GM18498 (cell line): ENCODE data around the gene MUTYH.
"Not testable (repeated sequence)": the region's sequence is repeated elsewhere in the genome, so short reads cannot be mapped to it uniquely, and the experiment has no call there.

Experiments
- ATAC-seq: cut with Tn5 transposase; IDR thresholded peaks from one replicate; pipeline ENCODE4 v1.9.1; 2021; ENCODE audit warnings: mild to moderate bottlenecking, moderate library complexity; ENCODE audit not compliant: unreplicated experiment

MUTYH gene

DNA sequence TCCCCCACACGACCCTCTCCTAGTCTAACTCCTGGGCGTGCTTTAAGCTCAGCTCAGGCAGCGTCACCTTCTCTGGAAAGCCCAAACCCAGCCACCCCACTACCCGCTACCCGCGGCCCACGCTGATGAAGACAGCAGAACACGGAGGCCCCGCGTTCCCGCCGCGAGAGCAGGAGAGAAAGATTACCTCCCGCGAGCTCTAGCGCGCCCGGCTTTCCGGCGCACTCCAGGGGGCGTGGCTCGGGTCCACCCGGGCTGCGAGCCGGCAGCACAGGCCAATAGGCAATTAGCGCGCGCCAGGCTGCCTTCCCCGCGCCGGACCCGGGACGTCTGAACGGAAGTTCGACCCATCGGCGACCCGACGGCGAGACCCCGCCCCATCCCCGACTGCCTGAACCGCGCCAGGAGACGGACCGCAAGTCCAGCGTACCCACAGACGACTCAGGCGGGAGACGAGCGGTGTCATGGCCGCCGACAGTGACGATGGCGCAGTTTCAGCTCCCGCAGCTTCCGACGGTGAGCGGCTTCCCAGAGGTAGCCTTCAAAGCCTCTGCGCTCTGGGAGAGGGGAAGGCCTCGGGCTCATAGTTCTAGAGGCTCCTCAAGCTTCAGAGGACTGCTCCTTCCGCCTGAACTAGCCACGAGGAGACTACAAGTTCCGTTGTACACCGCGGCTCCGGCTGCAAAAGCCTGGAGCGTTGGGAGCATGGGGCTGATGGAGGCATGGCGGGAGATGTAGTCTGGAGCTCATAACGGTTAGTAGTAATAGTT is at the start of gene MUTYH, which contains the start of gene TOE1:
TSS of gene MUTYH (minus strand) at position 652 of the 770 bp plus-strand sequence. CDS start 5,935 bp downstream, outside the sequence.
TSS of gene TOE1 (plus strand) at position 382 of the 770 bp plus-strand sequence. CDS start at position 465, 83 bp downstream.
- peak; percentile 90 for ATAC-seq

DNA sequence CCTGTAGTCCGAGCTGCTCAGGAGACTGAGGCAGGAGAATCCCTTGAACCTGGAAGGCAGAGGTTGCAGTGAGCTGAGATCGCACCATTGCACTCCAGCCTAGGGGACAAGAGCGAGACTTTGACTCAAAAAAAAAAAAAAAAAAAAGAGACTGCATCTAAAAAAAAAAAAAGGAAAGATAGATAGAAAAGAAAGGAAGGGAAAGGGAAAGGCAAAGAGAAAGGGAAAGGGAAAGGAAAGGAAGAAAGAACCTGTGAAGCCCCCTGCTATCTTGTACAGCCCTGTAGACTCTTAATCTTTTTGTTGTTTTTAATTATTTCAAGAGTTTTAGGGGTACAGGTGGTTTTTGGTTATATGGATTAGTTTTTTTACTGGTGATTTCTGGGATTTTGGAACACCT is 46.0 kb upstream of the MUTYH start:
- no peak for ATAC-seq

DNA sequence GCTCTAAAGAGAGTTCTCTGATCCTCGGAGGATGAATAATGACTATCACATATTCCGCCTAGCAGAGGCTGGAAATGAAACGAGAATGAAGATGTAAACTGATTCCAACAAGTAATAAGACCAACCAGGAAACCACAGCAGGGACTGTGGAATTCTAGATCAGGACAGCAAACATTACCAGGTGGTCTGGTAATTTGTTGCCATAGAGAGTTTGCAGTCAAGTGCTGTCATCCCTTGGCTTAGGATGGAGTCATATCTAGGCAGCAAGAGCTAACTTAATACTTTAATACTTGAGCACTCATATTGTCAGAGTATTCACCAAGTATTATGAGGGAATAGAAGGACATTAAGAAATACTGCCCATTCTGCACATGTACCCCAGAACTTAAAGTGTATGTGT is 45.1 kb upstream of the MUTYH start:
- ATAC-seq: no peak

DNA sequence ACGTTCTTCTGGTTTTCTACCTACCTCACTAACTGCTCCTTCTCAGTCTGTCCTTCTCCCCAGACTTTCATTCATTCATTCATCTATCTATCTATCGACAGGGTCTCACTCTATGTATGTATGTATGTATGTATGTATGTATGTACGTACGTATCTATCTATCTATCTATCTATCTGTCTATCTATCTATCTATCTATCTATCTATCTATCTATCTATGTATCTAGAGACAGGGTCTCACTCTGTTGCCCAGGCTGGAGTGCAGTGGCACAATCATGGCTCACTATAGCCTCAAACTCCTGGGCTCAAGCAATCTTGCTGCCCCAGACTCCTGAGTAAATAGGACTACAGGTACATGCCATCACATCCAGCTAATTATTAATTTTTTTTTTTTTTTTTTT is 44.0 kb upstream of the MUTYH start:
- ATAC-seq: not testable (repeated sequence)

DNA sequence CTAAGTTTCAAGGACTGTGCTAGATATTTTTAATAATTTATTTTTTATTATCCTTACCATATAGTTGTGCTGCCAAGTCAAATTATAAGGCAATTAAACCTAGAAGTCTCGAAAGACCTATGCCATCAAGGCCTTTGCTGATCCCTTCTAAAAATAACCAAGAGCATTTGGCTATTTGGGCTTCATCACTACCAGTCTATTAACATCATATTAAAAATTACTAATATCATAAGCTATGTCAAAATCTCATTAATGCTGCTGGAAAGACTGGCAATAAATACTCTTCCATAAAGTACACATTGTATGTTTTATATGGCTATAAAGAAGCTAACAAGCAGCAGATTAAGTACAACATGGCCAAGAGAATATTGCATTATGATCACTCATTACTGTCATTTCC is 43.0 kb upstream of the MUTYH start:
- no peak for ATAC-seq

DNA sequence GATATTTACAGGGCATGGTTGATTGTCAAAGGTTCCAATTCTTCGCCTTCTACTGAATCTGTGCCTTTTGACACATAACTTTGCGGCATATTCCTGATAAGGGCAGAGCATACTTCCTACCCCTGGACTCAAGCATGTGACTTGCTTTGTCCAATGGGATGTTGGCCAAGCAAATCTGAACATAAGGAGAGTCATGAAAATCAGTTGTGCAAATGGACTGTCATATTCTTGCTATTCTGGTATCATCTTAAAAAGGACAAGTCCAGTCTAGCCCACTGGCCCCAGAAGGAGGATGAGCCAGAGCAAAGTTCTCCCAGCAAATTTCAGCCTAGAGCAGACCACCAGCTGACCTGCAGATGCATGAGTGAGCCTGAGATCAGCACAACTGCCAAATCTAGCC is 41.0 kb upstream of the MUTYH start:
- no peak for ATAC-seq

DNA sequence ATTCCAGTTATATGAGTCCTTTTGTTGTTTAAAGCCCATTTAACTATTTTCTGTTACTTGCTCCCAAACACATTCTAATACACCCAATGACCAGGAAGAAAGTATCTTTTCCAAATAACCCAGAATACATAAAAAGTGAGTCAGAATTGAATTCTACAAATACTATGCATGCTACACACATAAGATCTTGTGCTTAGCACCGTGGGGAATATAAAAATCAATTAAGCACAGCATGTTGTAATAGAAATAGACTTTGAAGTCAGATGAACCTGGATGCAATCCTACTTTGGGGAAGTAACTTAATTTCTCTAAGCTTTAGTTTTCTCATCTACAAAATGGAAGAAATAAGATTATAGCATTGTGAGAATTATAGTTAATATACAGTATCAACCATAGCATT is 40.5 kb upstream of the MUTYH start:
- ATAC-seq: no peak

DNA sequence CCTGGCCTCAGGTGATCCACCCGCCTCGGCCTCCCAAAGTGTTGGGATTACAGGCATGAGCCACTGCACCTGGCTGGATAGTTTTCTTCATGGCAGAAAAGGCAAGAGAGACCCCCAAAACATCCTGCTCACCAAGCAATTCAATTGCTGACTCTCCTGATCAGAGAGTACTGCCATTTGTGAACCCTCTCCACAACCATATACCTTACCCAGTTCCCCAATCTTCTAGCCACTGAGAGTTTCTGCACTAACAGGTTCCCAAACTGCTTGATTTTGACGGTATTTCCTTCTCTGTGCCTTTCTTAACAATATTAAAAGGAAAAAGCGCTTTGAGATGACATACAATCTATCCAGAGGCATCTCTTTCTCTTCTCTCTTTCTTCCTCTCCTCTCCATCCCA is 39.9 kb upstream of the MUTYH start:
- no peak for ATAC-seq

DNA sequence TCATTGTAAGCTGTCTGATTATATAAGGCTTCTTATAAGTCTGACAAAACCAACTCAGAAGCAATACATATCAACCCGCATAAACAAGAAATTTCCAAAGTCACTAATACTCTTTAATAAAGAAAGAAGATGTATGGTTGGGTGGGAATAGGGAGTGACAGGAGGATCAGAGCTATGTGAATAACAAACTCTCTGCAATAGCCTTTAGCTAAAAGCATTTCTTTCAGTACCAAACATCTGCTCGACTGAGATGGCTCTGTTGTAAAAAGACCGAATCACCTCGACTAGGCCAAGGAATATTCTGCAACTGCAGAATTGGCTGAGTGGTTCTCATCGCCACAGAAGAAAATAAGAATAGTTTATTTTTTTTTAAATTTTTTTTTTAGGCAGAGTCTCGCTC is 39.3 kb upstream of the MUTYH start:
- ATAC-seq: no peak

DNA sequence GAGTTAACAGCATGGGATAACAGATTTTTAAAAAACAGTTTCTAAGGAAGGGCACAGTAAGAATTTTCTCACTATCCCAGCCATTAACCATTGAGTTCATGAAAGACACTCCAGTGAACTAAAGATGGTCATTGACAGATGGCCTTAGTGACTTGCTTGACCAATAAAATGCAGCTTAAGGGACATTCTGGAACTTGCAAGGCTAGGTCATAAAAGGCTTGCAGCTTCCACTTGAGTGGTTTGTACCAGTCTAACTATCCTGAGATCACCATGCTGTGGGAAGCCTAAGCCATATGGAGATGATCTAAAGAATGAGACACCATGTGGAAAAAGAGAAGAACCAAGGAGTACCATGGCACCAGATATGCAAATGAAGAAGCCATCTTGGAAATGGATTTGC is 37.9 kb upstream of the MUTYH start:
- ATAC-seq: no peak

DNA sequence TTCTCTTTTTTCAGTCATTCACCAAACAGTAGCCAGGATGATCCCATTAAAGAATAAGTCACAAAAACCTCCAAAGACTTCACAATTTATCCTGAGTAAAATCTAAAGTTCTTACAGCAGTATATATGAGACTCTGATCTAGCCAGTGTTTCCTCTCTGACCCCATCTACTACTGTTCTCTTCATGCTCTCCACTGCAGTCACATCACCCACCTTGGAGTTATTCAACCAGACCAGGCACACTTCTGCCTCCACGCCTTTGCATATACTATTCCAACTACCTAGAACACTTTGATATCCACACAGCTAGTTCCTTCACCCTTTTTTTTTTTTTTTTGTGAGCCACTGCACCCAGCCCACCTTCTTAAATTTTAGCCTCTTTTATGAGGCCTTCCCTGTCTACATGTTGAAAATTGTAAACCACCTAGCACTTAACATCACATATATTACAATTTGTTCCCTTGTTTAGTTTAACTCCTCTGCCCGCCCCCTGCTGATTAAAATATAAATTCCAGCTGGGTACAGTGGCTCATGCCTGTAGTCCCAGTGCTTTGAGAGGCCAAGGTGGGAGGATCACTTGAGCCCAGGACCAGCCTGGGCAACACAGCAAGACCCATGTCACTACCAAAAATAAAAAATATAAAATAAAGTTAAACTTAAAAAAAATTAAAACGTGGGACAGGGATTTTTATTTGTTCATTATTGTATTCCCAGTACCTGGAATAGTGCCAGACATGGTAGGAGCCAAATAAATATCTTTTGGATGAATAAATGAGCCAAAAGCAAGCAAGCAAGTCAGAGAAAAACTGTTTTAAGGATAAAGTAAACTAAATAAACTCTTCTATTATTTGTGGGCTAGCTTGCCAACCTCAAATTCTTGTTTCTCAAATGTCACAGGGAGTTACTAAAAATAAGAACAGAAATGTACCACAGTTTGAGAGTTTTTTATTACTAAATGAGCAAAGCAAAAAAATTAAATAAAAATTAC is 35.2 kb upstream of the MUTYH start:
- ATAC-seq: no peak

DNA sequence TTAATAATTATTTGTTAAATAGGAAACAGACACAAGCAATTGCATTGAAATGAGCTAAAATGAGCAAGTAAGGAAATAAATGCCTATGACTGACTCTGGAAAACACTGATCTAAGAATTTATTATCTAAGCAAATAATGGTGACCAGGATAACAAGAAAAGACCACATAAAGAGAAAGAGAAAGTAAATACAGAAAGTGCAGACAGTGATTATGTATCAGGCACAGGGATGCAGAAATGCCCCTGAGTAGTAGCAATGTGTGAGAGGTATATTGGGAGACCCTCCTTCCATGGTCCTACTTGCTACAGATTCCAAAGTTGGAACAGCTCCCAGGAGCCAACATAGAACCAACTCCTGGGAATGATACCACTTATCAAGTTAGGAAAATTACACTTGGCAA is 33.3 kb upstream of the MUTYH start:
- ATAC-seq: no peak

DNA sequence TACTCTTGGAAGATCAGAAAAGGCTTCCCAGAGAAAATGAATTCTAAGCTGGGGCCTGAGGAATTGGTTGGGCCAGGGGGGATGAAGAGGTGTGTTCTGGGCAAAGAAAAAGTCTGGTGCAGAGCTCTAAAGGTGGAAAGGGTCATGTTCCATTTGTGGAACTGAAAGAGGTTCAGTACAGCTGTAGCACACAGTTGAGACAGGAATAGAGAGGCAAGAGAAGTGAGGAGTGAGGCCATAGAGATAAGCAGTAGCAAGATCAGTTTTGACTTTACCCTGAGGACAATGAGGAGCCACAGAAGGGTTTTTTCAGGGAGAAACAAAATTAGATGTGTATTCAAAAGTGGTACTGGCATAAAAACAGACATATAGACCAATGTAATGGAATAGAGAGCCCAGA is 30.3 kb upstream of the MUTYH start:
- peak; percentile 67 for ATAC-seq

DNA sequence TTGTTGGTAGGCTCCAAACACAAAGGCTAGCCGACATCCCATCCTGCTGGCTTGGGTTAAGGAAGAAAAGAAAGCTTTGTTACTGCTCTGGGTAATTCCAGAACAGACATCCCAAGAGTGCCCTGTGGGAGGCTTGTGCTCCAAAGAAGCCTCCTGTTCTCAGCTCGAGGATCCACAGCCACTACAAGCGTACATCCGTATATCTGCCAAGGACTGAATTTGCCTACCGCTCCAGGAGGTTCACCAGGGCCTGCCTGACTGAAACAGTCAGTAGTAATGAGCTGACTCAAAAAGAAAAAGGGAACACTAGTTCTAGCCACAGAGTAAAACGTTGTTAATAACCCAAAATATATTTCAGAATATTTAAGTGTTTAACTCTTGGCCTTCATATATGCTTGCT is 24.8 kb upstream of the MUTYH start:
- no peak for ATAC-seq

DNA sequence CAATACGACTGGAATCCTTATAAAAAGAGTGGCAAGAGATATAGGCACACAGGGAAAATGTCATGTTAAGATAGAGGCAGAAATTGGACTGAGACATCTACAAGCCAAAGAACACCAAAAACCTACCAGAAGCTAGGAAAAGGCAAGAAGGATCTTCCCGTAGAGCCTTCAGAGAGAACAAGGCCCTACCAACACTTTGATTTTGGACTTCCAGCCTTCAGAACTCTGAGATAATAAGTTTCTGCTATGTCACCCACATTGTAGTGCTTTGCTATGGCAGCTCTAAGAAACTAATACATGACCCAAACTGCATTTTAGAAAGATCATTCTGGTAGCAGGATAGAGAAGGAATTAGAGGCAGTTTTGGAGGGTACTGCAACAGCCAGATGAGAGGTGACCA is 24.1 kb upstream of the MUTYH start:
- no peak for ATAC-seq

DNA sequence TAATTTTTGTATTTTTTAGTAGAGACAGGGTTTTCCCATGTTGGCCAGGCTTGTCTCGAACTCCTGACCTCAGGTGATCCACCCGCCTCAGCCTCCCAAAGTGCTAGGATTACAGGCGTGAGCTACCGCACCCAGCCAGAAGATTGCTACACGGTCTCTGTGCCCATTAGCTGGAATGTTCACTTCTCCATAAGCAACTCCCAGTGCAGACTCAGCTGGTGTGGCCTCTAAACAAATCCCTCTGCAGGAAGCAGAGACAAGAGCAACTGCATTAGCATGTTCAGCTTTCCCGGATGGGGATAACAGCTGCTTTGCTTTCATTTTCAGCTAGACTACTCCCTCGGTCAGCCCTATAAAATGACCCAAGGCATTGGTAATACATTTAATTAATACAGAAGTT is 20.7 kb upstream of the MUTYH start:
- not testable (repeated sequence) for ATAC-seq

DNA sequence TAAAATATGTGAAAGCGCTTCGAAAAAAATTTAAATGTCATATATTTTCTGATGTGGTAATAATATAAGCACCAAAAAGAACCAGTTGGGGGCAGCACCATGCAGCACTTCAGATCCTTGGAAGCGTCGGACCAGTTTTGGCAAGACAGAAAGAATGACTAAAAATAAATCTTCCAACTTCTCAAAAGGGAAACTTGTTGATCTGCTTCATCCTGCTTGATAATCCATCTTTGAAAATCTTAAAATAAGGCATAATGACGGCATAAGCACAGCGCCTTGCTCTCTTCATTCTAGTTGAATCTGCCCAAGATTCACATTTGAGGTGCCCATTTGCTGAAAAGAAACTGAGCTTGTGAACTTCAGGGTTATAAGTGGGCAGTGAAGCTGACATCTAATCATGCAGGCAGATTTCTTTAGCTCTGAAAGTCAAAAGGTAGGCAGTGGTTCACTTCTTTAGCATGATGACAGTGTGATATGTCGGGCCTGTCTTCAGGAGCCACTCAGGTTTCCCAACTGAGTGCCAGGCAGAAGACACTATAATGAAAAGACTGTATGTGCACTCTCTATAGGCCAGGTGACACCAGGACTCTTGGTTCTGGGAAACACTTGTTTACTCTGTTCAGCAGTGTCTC is 19.8 kb upstream of the MUTYH start:
- no peak for ATAC-seq

DNA sequence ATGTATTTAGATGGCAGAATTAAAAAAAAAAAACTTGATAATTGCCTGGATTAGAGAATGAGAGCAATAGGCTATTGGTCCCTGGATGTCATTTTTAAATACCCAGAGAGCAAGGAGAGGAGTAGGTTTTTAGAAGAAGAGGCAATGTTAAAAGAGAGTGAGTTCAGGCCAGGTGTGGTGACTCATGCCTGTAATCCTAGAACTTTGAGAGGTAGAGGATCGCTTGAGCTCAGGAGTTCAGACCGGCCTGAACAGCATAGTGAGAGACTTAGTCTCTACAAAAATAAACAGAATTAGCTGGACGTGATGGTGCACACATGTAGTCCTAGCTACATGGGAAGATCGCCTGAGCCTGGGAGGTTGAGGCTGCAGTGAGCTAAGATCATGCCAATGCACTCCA is 15.9 kb upstream of the MUTYH start:
- no peak for ATAC-seq

DNA sequence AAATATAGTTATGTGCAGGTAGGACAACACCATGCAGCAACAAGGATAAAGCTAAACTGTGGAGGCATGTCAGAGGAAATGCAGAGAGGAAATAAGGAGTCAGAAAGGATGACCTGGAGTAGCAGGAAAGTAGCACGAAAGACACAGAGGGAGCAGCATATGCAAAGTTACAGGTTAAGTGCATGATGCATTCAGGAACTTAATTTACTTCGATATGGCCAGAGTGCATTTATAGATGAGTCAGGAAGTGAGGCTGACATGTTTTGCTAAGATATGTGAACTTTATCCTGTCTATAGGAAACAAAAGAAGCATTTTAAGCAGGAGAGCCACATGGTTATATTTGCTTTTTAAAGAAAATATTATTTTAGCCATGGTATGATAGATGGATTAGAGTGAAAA is 15.4 kb upstream of the MUTYH start:
- no peak for ATAC-seq

DNA sequence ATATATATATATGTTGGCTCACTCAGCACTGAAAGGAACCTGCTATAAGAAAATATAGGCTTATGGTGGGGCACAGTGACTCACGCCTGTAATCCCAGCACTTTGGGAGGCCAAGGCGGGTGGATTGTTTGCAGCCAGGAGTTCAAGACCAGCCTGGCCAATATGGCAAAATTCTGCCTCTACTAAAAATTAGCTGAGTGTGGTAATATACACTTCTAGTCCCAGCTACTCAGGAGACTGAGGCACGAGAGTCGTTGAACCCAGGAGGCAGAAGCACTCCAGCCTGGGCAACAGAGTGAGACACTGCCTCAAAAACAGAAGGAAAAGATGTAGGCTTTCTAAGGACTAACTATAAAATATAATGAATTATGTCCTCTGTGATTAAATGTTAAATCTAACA is 14.6 kb upstream of the MUTYH start:
- no peak for ATAC-seq

DNA sequence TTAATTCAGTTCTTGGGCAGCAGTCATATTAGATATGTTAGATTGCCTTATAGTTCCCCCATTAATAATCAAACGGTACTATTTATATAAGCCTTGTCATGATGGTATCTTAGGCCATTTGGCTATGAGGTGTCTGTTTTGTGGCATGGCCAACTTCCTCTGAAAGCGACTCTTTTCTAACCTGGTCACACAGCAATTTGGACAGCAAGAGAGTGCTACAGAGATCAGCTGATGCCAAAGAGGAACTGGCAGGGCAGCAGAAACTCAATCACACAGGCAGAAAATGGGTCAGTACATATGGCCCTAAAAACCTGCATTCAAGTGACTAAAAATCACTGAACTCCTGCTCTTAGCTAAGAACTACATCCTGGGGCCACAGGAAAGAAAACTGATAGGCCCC is 13.4 kb upstream of the MUTYH start:
- ATAC-seq: no peak
